ENCODE measurements around the gene MACROD2. TPM values are rescaled to one million over a fixed set of nuclear protein-coding genes. Genes with fewer than 3 reads are reported as not detected.

Gene MACROD2
- total and polyA plus RNA-seq, 7 donors, result 0.20 to 4.8 (median 0.87) TPM

DNA sequence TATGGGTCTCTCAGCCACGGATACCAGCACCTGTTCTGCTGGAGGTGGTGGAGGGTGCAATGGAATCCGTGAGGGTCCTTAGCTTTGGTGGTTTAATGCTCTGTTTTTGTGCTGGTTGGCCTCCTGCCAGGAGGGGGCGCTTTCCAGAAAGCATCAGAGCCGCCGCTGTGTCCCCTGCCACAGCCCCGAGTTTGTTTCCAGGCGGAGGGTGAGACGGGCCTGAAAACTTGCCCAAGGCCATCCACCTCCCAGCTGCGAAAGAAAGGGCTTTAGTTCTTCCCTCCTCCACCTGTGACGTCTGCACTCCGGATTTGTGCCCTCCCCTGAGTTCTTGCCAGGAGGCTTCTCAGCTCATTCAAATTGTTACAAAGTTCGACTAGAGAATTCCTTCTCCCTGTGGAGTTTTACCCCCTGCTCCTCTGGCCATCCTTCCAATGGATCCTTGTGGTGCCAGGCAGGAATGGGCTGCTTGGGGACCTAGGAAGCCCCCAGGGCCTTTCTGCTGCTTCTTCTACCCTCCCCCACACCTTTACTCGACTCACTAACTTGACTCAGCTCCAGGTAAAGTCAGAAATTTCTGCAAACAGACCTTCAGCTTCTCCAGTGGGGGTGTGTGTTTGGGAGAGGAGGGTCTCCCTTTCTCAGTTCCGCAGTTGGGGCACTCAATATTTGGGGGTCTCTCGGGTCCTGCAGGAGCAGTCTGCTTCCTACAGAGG, 1704.3 kb downstream of the MACROD2 start:
- Histone ChIP-seq H3K9me3 (no peaks in the 10 kb centered on the region), H3K36me3 (ENCODE audit: insufficient read depth in 1 of 2, low read depth in 1 of 2) (no peaks in the 10 kb centered on the region), H3K4me3 (no peak overlapping the region), H3K4me1 (no peaks in the 10 kb centered on the region), H3K27ac (no peak overlapping the region), H3K27me3 (ENCODE audit: insufficient read depth in 3 of 3, low read length in 2 of 3) (peaks cover 0 to 2% (median 2%) of the 10 kb centered on the region in 3 donors)
- DNase-seq, result no peak
- intact Hi-C loops (cut with DNase I), result no loop called here
- ATAC-seq, result no peak
- 81 to 88% (median 85%) methylated on average over 15 of the region's 15 CpGs for WGBS, 3 donors
- TF ChIP-seq, protein P1, sequence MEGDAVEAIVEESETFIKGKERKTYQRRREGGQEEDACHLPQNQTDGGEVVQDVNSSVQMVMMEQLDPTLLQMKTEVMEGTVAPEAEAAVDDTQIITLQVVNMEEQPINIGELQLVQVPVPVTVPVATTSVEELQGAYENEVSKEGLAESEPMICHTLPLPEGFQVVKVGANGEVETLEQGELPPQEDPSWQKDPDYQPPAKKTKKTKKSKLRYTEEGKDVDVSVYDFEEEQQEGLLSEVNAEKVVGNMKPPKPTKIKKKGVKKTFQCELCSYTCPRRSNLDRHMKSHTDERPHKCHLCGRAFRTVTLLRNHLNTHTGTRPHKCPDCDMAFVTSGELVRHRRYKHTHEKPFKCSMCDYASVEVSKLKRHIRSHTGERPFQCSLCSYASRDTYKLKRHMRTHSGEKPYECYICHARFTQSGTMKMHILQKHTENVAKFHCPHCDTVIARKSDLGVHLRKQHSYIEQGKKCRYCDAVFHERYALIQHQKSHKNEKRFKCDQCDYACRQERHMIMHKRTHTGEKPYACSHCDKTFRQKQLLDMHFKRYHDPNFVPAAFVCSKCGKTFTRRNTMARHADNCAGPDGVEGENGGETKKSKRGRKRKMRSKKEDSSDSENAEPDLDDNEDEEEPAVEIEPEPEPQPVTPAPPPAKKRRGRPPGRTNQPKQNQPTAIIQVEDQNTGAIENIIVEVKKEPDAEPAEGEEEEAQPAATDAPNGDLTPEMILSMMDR (IDR thresholded peaks at IDR 0.05), result no peak

DNA sequence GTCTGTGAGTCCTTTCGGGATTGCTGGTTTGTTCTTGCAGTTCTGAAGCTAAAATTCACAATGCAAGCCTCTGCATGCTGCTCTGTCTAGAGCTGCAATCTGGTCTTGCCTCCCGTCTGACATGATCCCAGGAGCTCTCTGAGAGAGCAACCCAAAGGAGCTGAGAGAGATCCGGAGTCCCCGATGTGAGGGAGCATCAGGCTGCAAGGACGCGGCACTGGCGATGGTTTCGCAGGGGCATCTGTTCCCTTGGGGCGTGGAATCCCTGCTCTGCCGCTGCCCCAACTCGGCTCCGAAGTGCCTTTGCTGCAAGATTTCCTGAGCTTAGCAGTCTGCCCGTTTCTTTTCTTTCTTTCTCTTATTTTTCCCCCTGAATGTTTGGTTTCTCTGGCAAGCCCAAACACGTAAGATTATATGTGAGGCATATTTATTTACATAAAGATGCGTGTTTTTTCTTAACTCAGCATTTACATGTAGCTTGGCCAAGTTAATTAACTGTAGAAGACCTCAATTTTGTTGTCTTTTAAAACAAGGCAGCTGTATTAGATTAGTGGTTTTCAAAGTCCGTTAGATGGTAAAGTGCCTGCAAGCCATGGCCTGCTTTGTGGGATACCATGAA, 1704.9 kb downstream of the MACROD2 start:
- no peaks in the 10 kb centered on the region for H3K36me3 ChIP-seq (ENCODE audit: insufficient read depth in 1 of 2, low read depth in 1 of 2)
- H3K27ac ChIP-seq, result no peak overlapping the region
- peaks cover 0 to 2% (median 2%) of the 10 kb centered on the region in 3 donors for H3K27me3 ChIP-seq (ENCODE audit: insufficient read depth in 3 of 3, low read length in 2 of 3)
- WGBS, 3 donors, result 84 to 86% (median 86%) methylated on average over 16 of the region's 16 CpGs
- no peak for ATAC-seq
- intact Hi-C loops (cut with DNase I), result no loop called here
- no peaks in the 10 kb centered on the region for H3K9me3 ChIP-seq
- DNase-seq, result no peak
- TF ChIP-seq, protein P1 (IDR thresholded peaks at IDR 0.05), result no peak
- no peaks in the 10 kb centered on the region for H3K4me1 ChIP-seq
- H3K4me3 ChIP-seq, result no peak overlapping the region

DNA sequence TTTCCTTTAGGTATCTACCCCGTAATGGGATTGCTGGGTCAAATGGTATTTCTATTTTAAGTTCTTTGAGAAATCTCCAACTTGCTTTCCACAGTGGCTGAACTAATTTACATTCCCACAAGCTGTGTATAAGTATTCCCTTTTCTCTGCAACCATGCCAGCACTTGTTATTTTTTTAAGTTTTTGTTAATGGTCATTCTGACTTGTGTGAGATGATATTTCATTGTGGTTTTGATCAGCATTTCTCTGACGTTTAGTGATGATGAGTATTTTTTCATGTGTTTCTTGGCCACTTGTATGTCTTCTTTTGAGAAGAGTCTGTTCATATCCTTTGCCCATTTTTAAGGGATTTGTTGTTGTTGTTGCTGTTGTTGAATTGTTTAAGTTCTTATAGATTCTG, 1706.8 kb downstream of the MACROD2 start:
- Histone ChIP-seq H3K27me3 (ENCODE audit: insufficient read depth in 3 of 3, low read length in 2 of 3) (peaks cover 0 to 2% (median 2%) of the 10 kb centered on the region in 3 donors), H3K9me3 (no peaks in the 10 kb centered on the region), H3K4me3 (no peak overlapping the region), H3K27ac (no peak overlapping the region), H3K36me3 (ENCODE audit: insufficient read depth in 1 of 2, low read depth in 1 of 2) (no peaks in the 10 kb centered on the region), H3K4me1 (no peaks in the 10 kb centered on the region)
- ATAC-seq (no peak), DNase-seq (no peak)
- intact Hi-C loops (cut with DNase I), result no loop called here
- WGBS, 3 donors, result 56 to 58% (median 58%) methylated on average over 2 of the region's 2 CpGs
- TF ChIP-seq, protein P1 (IDR thresholded peaks at IDR 0.05), result no peak

DNA sequence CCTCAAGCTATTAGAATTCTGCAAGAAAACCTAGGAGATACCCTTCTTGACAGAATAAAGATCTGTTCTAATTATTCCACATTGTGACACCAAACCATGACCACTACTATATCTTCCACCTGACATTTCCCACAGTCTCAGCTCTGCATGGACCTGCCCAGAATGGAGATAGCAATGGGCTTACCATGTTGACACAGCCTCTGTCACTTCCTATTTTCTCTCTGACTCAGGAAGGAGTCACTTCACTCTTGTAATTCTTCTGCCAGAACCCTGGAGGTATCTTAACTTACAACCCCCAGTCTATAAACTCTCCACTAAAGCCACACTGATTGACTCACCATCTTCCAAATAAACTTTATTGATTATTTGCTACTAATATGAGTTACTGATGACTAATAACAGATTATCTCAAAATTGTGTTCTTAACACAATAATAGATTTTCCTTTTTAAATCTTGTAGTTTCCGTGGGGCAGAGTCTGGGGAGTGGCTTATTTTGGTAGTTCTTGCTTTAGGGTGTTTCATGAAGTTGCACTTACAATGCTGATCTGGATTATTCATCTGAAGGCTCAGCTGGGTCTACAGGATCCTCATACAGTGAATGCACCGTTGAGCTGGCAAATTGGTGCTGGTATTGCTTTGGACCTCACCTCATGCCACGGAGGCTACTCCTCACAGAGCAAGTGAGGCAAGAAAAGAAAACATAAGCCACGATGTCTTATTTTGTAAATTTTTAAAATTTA, 1708.0 kb downstream of the MACROD2 start:
- intact Hi-C loops (cut with DNase I), result no loop called here
- H3K4me1 ChIP-seq, result no peaks in the 10 kb centered on the region
- DNase-seq, result no peak
- no peaks in the 10 kb centered on the region for H3K36me3 ChIP-seq (ENCODE audit: insufficient read depth in 1 of 2, low read depth in 1 of 2)
- no peaks in the 10 kb centered on the region for H3K9me3 ChIP-seq
- peaks cover 0 to 2% (median 2%) of the 10 kb centered on the region in 3 donors for H3K27me3 ChIP-seq (ENCODE audit: insufficient read depth in 3 of 3, low read length in 2 of 3)
- ATAC-seq, result no peak
- 87 to 92% (median 91%) methylated on average over 4 of the region's 4 CpGs for WGBS, 3 donors
- H3K27ac ChIP-seq, result no peak overlapping the region
- no peak overlapping the region for H3K4me3 ChIP-seq
- TF ChIP-seq, protein P1 (IDR thresholded peaks at IDR 0.05), result no peak

Data from psoas muscle (tissue), 8 donors.